IPS-15b (cell line): Measurements from ENCODE around the gene ZNF22.

Experiments used
- H3K27me3 ChIP-seq: one replicate; pipeline ENCODE4 v1.6.1; 2013; ENCODE audit warnings: low read length; ENCODE audit not compliant: control insufficient read depth, insufficient read depth
- H3K36me3 ChIP-seq: one replicate; pipeline ENCODE4 v1.6.1; 2013; ENCODE audit warnings: low read length; ENCODE audit not compliant: control insufficient read depth, insufficient read depth
- H3K4me1 ChIP-seq: one replicate; pipeline ENCODE4 v1.6.1; 2013; ENCODE audit warnings: mild to moderate bottlenecking, low read length; ENCODE audit not compliant: control insufficient read depth, insufficient read depth
- H3K4me3 ChIP-seq: one replicate; pipeline ENCODE4 v1.5.1; 2013; ENCODE audit warnings: low read depth, low read length
- H3K9ac ChIP-seq: one replicate; pipeline ENCODE4 v1.6.1; 2013; ENCODE audit warnings: low read depth, mild to moderate bottlenecking, low read length
- H3K9me3 ChIP-seq: one replicate; pipeline ENCODE4 v1.6.1; 2013; ENCODE audit warnings: mild to moderate bottlenecking, low read length; ENCODE audit not compliant: control insufficient read depth, insufficient read depth

ZNF22 gene

DNA sequence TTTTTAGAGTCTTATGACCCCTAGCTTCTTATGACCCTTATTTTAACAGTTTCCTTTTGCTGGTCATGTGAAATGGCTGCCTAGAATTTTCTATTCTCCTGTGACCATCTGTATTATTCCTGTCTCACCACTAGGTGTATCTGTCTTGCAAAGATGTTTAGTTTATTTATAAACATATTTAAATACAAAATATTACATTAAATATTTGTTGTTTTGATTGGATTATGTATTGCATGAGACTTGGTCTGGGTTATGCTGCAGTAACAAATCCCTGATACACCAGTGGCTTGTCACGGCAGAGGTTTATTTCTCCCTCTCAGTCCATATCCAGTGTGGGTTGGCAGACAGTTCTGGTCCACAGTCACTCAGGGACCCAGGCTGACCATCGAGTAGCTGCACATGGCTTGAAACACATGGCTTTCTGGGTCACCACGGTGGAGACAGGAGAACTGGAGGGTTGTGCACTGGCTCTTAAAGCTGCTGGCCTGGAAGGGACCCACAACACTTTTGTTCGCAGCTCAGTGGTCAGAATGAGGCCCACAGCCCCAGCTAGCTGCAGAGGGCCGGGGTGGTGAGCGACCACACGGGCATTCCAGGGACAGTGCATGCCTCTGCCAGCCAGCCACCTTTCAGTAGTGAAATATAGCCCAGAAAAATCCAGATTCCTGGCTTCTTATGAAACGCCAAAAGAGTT is 33.8 kb upstream of the ZNF22 start:
- H3K4me1 ChIP-seq = peaks cover 24% of the 10 kb centered on the region
- H3K4me3 ChIP-seq = no peak overlapping the region
- no peaks in the 10 kb centered on the region for H3K36me3 ChIP-seq
- no peaks in the 10 kb centered on the region for H3K9me3 ChIP-seq
- no peak overlapping the region for H3K9ac ChIP-seq
- no peaks in the 10 kb centered on the region for H3K27me3 ChIP-seq

DNA sequence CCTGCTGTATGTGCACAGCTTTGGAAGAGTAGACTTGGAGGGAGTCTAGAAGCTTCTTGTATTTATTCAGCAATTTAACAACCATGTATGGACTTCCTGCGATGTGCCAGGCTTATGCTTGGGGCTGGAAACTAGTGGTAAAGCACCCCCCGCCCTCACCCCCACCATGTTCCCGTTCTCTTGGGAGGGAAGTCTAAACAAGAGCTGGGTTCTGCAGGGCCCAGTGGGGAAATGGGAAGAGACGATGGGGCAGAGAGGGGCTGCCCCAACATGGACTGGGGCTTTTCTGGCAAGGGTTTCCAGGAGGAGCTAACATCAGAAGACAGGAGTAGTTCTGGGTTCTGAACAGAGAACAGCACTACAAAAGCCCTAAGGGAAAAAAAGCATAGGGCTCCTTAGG is 33.1 kb upstream of the ZNF22 start:
- H3K4me3 ChIP-seq = no peak overlapping the region
- H3K9me3 ChIP-seq = no peaks in the 10 kb centered on the region
- H3K9ac ChIP-seq = peak overlapping the region; percentile 16
- no peaks in the 10 kb centered on the region for H3K36me3 ChIP-seq
- peaks cover 24% of the 10 kb centered on the region for H3K4me1 ChIP-seq
- no peaks in the 10 kb centered on the region for H3K27me3 ChIP-seq

DNA sequence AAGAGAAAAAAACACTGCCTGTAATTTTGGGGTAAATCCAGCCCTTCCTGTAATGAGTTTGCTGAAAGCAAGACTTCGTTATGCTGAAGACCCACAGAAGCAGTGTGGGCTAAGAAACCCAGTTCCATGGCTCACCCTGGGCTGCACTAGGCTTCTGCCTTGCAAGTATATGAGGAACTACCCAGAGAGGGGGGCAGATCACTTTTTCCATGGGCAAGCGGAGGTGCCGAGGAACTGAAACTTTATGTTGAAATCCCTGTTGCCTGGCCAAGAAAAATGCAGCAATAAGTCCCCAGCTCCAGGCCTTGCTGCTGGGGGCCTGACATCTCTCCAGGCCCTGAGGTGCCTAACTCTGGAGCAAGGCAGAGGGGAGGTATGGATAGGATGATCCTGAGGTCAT is 32.6 kb upstream of the ZNF22 start:
- H3K9me3 ChIP-seq = no peaks in the 10 kb centered on the region
- H3K27me3 ChIP-seq = no peaks in the 10 kb centered on the region
- peak overlapping the region; percentile 16 for H3K9ac ChIP-seq
- H3K4me3 ChIP-seq = no peak overlapping the region
- H3K4me1 ChIP-seq = peaks cover 25% of the 10 kb centered on the region
- H3K36me3 ChIP-seq = no peaks in the 10 kb centered on the region

DNA sequence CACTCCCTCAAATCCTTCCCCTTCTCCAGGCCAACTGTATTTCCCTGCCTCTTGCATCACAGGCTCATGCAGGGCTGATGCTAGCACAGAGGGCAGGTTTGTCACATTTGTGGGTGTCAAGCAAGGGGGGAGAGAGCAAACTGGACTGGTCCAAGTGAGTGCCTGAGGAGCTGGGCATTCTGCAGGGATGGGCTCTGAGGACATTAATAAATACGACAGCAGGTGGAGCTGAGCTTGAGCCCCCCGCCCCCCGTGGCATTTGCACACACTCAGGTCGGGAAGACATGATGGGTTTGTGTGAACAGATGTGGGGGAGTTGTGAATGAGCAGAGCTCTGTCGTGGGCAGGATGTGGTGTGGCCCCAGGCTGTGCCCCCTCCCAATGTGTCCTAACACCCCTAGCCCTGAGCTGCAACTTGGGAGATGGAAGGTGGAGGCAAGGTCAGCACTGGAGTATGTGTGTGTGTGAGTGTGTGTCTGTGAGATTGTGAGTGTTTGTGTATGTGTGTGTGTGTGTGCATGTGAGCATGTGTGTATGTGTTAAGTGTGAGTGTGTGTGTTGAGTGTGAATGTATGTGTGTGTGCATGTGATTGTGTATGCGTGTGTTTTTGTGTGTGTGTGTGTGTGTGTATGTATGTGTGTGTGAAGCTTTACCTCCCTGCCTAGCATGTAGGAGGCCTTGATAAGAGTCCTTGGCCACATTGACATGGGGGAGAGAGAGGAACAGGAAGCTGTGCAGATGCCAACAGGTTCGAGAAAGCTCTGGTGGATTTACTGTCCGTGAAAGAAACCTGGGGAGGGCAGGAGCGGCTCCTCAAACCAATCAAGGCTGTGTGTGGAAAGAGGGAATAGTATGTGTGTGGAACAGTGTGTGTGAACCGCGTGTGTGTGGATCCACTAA is 32.0 kb upstream of the ZNF22 start:
- Histone ChIP-seq H3K9me3 (no peaks in the 10 kb centered on the region), H3K36me3 (no peaks in the 10 kb centered on the region), H3K4me1 (peaks cover 27% of the 10 kb centered on the region), H3K9ac (no peak overlapping the region), H3K27me3 (no peaks in the 10 kb centered on the region), H3K4me3 (no peak overlapping the region)

DNA sequence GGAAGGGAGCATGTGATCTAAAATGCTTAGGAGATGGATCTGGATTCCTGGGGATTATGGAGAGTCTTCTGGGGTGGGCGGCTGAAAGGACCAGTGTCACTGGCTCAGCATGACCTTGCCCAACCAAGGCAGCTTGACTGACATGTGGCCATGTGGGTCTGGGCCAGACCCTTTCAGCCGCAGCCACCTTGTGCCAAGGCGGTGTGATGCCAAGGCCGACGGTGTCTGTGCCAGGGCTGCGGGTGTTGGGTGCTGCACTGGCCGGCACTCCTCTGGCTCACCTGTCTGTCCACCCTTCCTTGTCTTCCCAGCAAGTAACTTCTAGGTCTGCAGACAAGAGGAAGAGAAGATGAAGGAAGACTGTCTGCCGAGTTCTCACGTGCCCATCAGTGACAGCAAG is 30.9 kb upstream of the ZNF22 start:
- H3K4me1 ChIP-seq = peaks cover 22% of the 10 kb centered on the region
- no peaks in the 10 kb centered on the region for H3K27me3 ChIP-seq
- H3K9ac ChIP-seq = no peak overlapping the region
- H3K36me3 ChIP-seq = no peaks in the 10 kb centered on the region
- no peaks in the 10 kb centered on the region for H3K9me3 ChIP-seq
- no peak overlapping the region for H3K4me3 ChIP-seq

DNA sequence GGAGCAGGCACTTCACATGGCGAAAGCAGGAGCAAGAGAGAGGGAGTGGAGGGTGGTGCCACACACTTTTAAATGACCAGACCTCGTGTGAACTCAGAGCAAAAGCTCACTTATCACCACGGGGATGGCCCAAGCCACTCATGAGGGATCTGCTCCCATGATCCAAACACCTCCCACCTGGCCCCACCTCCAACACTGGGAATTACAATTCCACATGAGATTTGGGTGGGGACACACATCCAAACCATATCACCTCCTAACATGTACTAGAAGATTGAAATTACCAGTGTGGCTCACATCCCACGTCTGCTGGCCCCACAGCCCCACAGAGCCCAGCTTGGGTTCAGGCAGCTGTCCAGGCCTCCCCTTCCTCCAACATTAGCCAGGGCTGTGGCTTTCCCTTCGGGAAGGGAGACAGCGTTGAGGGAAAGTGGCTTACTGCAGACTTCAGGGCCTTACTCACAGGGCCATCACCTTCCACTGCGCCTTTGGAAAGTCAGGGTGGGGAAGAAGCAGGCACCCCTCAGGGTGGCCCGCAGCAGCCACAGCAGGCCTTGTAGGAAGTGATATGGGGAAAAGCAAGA is 29.8 kb upstream of the ZNF22 start:
- Histone ChIP-seq H3K9ac (no peak overlapping the region), H3K4me3 (no peak overlapping the region), H3K27me3 (no peaks in the 10 kb centered on the region), H3K36me3 (no peaks in the 10 kb centered on the region), H3K9me3 (no peaks in the 10 kb centered on the region), H3K4me1 (peaks cover 17% of the 10 kb centered on the region)

DNA sequence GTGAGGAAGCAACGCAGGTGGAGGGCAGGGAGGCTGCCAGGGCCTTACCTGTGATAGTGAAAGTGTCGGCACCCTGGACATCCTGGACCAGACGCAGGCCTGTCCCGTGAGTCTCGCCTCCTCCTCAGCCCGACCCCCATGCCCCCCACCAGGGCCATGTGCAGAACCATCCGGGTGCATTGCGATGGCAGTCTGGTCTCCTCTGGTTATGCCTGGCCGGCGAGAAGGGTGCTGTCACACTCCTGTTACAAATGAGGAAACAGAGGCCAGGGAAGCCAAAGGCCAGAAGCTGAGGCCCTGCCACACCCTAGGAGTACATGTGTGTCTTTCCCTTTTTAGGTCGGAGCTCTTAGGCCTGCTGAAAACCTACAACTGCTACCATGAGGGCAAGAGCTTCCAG is 29.3 kb upstream of the ZNF22 start:
- H3K36me3 ChIP-seq = no peaks in the 10 kb centered on the region
- no peaks in the 10 kb centered on the region for H3K9me3 ChIP-seq
- no peak overlapping the region for H3K9ac ChIP-seq
- H3K4me3 ChIP-seq = no peak overlapping the region
- H3K4me1 ChIP-seq = peaks cover 22% of the 10 kb centered on the region
- H3K27me3 ChIP-seq = no peaks in the 10 kb centered on the region

DNA sequence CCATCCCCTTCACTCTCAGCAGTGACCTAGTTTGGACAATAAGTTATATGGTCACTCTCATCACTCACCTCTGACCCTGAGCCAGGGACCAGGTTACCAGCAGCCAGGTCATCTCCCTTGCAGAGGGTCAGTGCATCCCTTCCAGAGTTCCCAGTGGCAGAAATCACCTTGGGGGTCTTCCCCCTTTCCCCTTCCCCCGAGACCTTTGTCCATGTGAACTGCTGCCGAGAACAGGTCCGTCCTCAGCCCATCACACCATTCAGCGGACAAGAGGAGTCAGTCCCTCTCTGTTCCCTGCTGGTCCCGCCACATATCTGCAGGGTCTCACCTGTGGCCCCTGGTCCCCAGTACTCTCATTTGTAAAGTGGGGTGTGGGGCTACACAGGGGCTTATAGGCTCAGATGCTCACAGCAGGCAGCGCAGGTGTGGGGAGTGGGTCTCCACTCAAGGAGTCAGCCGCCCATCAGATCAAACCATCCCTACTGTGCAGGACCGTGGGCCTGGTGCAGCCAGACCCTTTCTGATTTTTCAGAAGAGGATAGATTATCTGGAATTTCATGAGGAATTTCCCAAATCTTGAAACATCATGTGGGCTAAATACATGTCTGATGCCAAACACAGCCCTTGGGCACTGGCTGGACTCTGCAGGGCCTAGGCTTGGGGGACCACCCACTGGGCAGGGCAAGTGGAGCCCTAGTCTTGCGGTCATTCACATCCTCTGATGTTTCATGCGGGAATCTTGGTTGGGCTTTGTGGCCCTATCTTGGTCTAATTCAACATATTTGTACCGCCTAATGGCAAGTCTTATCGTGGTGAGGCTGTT is 28.6 kb upstream of the ZNF22 start:
- no peaks in the 10 kb centered on the region for H3K36me3 ChIP-seq
- H3K27me3 ChIP-seq = no peaks in the 10 kb centered on the region
- H3K4me3 ChIP-seq = no peak overlapping the region
- peaks cover 29% of the 10 kb centered on the region for H3K4me1 ChIP-seq
- H3K9ac ChIP-seq = no peak overlapping the region
- no peaks in the 10 kb centered on the region for H3K9me3 ChIP-seq

DNA sequence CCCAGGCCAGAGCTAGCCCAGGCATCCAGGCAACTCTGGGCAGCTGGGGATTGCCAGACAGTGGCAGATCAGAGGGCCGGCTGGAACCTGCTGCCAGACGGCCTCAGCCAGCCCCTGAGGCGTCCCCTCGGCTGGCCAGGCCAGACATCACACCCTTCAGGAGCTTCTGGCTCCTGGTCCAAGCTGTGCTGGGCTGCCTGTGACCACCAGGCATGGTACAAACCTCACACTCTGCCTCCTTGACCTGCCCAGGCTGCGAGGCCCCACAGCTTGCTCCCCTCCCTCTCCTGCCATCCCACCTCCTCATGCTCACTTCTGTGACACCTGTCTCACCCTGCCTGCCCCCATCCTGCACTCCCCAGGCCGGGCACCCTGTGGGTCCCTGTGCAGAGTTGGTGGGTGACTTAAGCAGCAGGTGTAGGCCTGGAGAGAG is 27.8 kb upstream of the ZNF22 start:
- H3K4me3 ChIP-seq = peak overlapping the region; percentile 13
- H3K9ac ChIP-seq = no peak overlapping the region
- H3K36me3 ChIP-seq = no peaks in the 10 kb centered on the region
- peaks cover 33% of the 10 kb centered on the region for H3K4me1 ChIP-seq
- no peaks in the 10 kb centered on the region for H3K9me3 ChIP-seq
- no peaks in the 10 kb centered on the region for H3K27me3 ChIP-seq

DNA sequence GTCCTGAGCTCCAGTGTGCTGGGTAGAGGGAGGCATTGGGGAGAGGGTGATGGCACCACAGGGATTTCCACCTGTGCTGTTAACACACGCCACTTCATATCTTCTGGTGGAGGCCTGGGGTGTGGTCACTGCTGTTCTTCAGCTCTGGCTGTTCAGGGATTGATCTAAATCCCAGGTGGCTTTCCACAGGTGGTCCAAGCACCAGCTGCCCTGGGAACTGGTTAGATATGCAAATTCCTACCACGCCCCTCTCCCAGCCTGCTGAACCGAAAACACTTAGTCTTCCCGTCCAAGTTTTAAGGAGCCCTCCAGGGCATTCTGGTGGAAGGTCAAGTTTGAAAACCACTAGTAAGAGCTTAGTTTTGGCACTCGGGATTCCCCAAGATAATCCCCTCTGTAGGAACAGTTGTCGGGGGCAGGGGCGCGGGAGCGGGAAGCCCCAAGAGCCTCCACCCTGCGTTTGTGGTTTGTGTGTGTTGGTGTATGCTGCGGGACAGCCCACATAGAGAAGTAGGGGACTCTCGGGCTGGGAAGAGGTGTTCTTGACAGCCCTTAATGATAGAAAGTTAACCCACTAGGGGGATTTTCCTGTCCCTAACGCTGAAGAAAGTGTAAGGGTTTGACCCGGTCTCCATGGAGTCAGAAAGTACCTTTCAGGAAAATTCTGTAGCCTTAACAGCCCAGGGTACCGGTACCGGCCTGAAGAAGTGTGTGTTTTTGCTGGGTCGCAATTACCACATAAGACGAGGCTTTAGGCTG is 27.2 kb upstream of the ZNF22 start:
- no peaks in the 10 kb centered on the region for H3K9me3 ChIP-seq
- no peaks in the 10 kb centered on the region for H3K36me3 ChIP-seq
- no peaks in the 10 kb centered on the region for H3K27me3 ChIP-seq
- H3K4me1 ChIP-seq = peaks cover 37% of the 10 kb centered on the region
- peak overlapping the region; percentile 13 for H3K4me3 ChIP-seq
- no peak overlapping the region for H3K9ac ChIP-seq
